ENCODE measurements around the gene TMEM179.

Gene TMEM179

GRCh38 chr14:104598910-104599273 is 5.7 kb downstream of the TMEM179 start:
- DNase-seq (ENCODE audit: low read depth): no peak
- no peak overlapping the region for H3K4me3 ChIP-seq (ENCODE audit: low read length)
- no peak for TF ChIP-seq CTCF (conservative IDR thresholded peaks at IDR 0.05; ENCODE audit: low read depth, low read length)

DNA sequence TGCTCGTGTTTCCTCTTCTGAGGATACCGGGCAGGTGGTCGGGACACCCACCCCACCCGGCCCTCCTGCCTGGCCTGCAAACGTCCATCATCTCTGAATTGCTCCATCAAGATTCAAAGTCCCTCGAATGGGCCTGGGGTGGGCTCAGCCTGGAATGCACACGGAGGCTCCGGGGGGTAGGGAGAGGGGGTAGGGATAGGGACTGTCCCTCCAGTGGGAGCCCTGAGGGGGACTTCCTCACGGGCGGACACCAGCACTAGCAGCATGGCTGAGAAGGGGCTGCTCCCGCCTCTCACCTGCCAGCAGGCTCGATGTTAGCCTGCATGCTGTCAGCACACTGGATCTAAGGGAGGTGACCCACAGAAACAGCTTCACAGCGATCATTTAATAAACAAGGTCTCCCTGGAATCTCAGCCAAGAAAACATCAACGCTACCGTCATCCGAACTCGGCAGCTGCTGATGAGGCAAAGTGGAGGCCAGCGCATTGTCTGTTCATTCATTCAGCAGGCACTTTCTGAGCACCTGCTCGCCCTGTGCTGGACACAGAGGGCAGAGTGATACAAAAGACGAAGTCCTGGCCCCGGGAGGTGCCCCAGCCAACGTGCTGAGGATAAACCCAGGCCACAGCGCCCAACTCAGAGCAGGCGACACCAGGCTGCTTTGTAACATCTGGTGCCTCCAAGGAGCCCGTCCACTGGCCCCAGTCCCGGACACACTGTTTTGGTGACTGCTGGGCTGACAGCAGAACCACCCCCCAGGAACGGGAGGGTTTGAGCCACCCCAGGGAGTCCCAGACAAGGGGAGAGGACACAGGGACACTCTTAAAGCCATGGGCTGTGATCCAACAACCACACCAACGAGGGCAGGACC is 6.3 kb downstream of the TMEM179 start:
- no peak for TF ChIP-seq CTCF (conservative IDR thresholded peaks at IDR 0.05; ENCODE audit: low read depth, low read length)
- no peak for DNase-seq (ENCODE audit: low read depth)
- no peak overlapping the region for H3K4me3 ChIP-seq (ENCODE audit: low read length)

DNA sequence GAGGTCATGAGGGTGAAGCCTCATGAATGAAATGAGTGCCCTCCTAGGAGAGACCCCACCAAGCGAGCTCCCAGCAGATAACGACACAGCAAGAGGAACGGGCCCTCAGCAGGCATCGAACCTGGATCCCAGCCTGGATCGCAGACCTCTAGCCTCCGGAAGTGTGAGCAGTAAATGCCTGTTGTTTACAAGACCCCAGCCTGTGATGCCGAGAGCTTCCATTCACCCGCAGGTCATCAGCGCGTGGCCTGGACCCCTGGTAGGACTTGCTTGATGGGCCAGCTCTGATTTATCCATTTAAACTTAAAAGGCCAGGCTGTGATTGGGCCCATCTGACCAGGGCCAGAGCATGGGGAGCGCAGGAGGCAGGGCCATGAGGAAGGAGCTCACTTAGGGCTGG is 7.0 kb downstream of the TMEM179 start:
- H3K4me3 ChIP-seq (ENCODE audit: low read length): no peak overlapping the region
- no peak for DNase-seq (ENCODE audit: low read depth)
- TF ChIP-seq CTCF (conservative IDR thresholded peaks at IDR 0.05; ENCODE audit: low read depth, low read length): no peak

DNA sequence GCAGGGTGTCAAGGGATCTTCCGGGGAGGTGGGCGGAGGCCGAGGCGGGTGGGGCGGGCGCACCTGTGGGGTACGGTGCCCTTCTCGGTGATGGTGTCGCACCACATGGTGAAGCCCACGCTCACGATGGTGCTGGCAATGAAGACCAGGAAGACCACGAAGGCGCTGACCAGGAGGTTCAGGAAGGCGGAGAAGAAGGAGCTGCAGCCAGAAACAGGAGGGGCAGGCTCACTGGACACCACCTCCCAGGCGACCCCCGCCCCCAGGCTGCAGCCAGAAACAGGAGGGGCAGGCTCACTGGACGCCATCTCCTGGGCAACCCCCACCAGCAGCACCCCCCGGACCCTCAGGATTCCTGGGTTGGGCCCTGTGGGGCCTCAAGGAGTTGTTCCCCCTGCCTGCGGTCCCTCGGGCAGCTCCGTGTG is 7.6 kb downstream of the TMEM179 start:
- TF ChIP-seq CTCF (conservative IDR thresholded peaks at IDR 0.05; ENCODE audit: low read depth, low read length): no peak
- DNase-seq (ENCODE audit: low read depth): no peak
- no peak overlapping the region for H3K4me3 ChIP-seq (ENCODE audit: low read length)

DNA sequence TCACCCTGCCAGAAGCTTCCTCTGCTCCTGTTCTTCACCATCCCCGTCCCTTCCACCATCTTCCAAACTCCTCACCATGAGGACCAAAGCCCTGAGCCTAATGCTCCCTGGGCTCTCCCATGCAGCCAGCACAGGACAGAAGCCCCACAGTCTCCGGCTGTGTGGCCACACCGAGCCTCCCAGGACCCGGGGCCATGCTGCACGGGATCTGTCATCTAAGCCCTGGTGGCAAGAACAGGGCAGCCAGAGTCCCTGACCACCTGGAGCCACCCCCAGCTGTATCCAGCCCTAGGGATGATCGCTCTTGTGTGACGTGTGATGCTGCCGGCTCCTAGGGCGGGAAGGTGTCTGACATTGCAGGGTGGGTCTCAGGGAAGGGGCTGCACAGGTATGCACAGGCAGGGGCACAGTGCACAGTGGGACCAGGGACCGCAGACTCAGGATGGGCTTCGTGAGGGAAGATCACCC is 8.1 kb downstream of the TMEM179 start:
- no peak for DNase-seq (ENCODE audit: low read depth)
- no peak for TF ChIP-seq CTCF (conservative IDR thresholded peaks at IDR 0.05; ENCODE audit: low read depth, low read length)
- no peak overlapping the region for H3K4me3 ChIP-seq (ENCODE audit: low read length)

GRCh38 chr14:104595911-104596450 is 8.6 kb downstream of the TMEM179 start:
- H3K4me3 ChIP-seq (ENCODE audit: low read length): no peak overlapping the region
- no peak for TF ChIP-seq CTCF (conservative IDR thresholded peaks at IDR 0.05; ENCODE audit: low read depth, low read length)
- DNase-seq (ENCODE audit: low read depth): no peak
